AG10803 (cell line): ENCODE data around the gene HCRT.

Source experiments
- DNase-seq: peaks from one replicate; pipeline ENCODE4 v3.0.0; 2010; ENCODE audit warnings: low read depth
- H3K4me3 ChIP-seq: 2 replicates; pipeline ENCODE4 v1.5.1; 2011; ENCODE audit warnings: mild to moderate bottlenecking, low read length, control low read depth
- TF ChIP-seq, protein P1 (sequence below): conservative IDR thresholded peaks from 2 replicates; pipeline ENCODE4 v1.5.1; 2011; ENCODE audit warnings: mild to moderate bottlenecking, low read length, control low read depth, inconsistent platforms

HCRT gene, protein sequence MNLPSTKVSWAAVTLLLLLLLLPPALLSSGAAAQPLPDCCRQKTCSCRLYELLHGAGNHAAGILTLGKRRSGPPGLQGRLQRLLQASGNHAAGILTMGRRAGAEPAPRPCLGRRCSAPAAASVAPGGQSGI

DNA sequence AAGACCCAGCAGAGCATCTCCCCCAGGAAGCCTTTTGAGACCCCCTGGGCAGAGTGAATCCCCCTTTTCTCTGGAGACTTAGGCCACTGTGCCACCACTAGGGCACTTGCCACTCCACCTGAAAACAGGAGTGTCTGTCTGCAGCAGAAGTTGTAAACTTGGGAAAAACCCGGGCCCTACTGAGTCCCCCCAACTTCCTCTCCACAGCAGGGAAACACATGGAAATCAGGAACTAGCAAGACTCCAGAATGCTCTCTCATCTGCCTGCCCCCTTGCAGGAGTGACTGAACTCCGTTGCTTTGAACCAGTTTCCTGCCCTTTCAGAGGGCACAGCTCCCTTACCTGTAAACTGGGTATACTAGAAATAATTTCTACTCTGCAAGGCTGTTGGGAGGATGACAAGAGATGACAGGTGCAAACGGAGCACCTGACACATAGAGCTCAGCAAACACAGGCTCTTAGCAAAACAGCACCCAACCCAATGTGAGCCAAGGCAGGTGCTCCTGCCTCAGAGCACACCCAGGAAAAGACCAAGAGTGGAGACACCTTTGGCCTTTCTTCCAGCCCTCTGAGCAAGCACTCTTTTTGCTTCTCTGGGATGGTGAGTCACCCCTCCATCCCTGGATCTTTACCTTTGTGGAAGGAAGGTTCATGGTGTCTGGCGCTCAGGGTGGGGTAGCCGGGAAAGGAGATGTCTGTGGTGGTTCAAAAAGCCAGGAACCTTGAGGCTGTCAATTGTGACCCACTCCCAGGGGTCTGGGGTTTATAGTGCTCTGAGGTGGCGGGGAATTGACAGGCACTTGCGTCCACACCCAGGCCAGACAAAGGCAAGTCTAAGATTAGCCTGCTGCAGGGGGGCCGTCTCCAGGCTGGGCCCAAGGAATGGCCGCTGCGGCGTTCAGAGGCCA is at the start of gene HCRT:
Gene HCRT (minus strand): TSS at position 740 of the 908 bp plus-strand sequence. CDS start 87 bp downstream, at position 653.
- TF ChIP-seq, protein P1, sequence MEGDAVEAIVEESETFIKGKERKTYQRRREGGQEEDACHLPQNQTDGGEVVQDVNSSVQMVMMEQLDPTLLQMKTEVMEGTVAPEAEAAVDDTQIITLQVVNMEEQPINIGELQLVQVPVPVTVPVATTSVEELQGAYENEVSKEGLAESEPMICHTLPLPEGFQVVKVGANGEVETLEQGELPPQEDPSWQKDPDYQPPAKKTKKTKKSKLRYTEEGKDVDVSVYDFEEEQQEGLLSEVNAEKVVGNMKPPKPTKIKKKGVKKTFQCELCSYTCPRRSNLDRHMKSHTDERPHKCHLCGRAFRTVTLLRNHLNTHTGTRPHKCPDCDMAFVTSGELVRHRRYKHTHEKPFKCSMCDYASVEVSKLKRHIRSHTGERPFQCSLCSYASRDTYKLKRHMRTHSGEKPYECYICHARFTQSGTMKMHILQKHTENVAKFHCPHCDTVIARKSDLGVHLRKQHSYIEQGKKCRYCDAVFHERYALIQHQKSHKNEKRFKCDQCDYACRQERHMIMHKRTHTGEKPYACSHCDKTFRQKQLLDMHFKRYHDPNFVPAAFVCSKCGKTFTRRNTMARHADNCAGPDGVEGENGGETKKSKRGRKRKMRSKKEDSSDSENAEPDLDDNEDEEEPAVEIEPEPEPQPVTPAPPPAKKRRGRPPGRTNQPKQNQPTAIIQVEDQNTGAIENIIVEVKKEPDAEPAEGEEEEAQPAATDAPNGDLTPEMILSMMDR = no peak
- no peak for DNase-seq

DNA sequence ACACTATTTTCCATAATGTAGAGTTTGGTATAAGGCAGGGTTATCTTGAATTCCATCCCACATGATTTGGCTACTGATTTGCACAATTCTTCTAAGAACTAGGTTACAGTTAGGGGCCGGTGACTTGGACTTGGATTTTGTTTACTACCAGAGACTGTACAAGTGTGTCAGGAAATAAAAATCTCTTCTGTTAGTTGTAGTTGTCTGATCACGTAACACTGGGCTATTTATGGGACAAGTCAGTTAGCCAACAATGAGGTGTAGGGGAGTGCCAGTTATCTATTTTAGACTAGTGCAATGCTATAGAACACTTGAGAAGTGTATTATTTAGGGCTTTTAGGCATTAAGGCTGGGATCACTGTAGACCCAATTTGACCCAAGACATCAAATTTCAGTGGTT is 48.7 kb upstream of the HCRT start:
- no peak for DNase-seq
- TF ChIP-seq, protein P1 = no peak
- no peak overlapping the region for H3K4me3 ChIP-seq

More for the DNA sequence above, at the start of gene HCRT:
- H3K4me3 ChIP-seq = peak within 1 kb of the TSS; percentile 31; the same call in 1 of the 2 replicates

DNA sequence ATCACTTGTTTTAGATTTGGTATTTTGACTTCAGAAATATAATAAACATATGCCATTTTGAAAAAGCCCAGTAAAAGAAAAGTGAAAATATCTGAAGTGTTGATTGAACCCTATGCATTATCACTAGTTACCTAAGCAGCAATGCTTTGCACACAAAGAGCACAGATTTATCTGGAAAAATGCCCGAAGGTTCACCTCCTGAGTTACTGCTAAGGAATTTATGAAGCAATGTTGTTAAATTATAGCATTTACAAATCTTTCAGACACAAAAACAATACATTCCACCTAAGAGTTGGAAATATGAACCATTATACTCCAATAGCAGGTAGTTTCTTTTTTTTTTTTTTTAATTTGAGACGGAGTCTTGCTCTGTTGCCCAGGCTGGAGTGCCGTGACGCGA is 47.9 kb upstream of the HCRT start:
- DNase-seq = peak; percentile 67
- H3K4me3 ChIP-seq = no peak overlapping the region

DNA sequence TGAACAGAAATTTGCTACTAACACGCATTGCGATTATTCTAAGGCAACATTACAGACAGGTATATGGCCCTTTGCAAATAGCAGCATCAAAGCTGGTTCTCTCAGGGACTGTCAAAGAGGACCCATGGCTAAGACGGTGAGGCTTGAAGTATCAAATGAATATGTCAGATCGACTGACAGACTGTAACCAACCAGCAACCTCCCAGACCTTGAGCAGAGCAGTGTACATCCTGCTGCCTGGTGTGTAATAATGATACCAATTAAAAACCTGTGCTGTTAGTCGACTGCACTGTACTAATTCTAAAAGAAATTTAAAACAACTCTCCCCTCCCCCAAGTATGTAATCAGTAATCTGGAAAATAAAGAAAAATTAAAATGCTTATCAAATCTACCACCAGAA is 45.0 kb upstream of the HCRT start:
- H3K4me3 ChIP-seq = no peak overlapping the region
- TF ChIP-seq, protein P1 = no peak
- DNase-seq = no peak

More for the DNA sequence above, 47.9 kb upstream of the HCRT start:
- TF ChIP-seq, protein P1 = no peak

DNA sequence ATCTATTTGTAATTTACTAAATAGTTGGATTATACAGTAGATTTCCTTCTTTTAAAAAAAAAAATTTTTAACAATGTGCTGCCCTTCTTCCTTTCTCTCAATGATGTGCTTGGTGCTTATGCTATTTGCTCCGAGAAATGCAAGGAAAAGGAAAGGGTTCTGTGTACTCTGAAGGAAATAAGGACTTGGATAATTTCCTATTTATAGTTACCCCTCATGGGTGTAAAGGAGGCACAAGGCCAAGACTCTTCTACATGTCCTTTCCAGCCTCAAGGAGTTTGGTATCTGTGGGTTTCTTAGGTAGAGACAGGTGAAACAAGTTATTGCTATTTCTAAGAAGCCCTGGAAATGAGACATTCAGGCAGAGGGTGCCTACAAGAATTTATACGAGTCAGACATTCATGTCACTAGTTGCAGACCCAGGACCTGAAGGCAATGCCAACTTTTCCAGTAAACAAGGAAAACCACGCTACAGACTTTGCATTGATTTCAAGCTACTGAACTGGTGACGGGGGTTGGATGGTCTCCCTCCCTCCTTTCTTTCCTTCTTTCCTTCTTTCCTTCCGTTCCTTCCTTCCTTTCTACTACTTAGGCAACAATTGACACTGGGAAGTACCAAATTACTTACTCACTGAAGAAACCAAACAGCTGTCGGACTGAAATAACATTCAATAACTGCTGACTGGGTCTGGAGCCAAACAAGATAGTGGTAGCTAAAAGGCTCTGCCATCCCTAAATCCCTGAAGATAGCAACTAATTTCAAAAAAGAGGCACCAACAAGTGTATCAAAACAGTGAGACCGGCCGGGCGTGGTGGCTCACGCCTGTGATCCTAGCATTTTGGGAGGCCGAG is 42.8 kb upstream of the HCRT start:
- TF ChIP-seq, protein P1 = no peak
- no peak overlapping the region for H3K4me3 ChIP-seq
- no peak for DNase-seq

DNA sequence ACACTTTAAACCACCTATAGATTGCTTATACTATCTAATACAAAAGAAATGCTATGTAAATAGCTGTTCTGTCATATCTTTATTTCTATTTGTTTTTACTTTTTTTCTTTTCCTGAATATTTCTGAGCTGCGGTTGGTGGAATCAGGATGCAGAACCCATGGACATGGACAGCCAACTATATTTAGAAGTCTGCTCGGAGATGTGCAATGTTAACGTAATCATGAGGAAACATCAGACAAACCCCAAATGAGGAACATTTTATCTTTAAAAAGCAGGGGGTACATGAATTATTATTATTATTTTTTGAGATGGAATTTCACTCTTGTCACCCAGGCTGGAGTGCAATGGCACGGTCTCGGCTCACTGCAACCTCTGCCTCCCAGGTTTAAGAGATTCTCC is 40.4 kb upstream of the HCRT start:
- TF ChIP-seq, protein P1 = no peak
- no peak for DNase-seq

More for the DNA sequence above, 40.4 kb upstream of the HCRT start:
- no peak overlapping the region for H3K4me3 ChIP-seq
